Measurements from ENCODE around the gene ATP5F1E.

ATP5F1E gene

GRCh38 chr20:58989196-58989595, 42.9 kb downstream of the ATP5F1E start:
- TF ChIP-seq CTCF (conservative IDR thresholded peaks at IDR 0.05; ENCODE audit: low read depth, low read length): no peak
- no peak for DNase-seq (ENCODE audit: low read depth)
- H3K4me3 ChIP-seq (ENCODE audit: low read depth, low read length): no peak overlapping the region

DNA sequence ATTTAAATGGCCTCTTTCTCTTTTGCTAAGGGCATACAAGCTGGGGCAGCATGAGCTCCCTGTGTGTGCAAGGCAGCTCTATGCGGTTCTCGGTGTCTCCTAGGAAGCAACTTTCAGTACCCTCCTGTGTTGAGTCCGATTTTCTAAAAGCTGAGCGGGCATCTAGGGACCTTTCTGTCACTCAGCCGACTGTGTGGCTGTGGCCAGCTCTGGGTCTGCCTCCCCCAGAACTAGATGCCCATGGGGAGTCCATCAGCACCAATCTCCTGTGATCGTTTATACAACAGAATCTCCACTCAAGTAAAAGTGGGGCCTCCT, 43.6 kb downstream of the ATP5F1E start:
- no peak overlapping the region for H3K4me3 ChIP-seq (ENCODE audit: low read depth, low read length)
- DNase-seq (ENCODE audit: low read depth): no peak
- TF ChIP-seq CTCF (conservative IDR thresholded peaks at IDR 0.05; ENCODE audit: low read depth, low read length): no peak

DNA sequence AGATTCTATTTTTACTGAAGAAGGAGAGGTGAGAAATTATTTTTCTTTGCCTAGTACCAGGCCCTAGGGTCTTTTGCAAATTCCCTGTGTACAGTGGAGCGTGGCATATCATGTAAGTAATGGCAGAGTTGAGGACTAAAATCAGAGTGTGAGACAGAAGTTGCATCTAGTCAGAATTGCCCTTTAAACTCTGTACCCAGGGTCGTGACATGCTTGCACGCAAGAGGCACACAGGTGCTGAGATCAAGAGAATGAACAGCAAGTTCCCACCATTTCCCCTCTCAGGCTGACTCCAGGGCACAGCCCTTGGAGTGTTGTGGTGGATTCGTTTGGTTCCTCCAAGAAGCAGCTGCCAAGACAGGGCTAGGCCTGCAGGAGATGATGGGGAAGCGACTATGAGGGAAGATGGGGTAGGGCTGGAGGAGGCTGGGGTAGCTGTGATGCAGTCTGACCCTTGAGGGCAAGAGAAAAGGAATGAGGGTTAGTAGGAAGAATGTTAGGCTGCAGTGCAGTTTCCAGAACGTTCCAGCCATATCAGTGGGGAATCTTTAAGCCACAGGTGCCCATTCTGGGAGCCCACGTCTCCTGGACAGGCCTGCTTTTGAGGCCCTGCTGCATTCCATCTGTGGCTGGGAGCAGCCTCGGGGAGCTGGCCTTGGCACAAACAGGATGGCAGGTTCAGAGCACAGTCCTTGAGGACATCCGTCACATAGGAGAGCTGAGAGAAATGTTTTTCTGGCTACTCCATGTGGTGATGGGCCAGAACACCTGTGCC, 44.2 kb downstream of the ATP5F1E start:
- no peak for DNase-seq (ENCODE audit: low read depth)
- no peak overlapping the region for H3K4me3 ChIP-seq (ENCODE audit: low read depth, low read length)
- TF ChIP-seq CTCF (conservative IDR thresholded peaks at IDR 0.05; ENCODE audit: low read depth, low read length): no peak

GRCh38 chr20:58986968-58987517, 45.1 kb downstream of the ATP5F1E start:
- H3K4me3 ChIP-seq (ENCODE audit: low read depth, low read length): no peak overlapping the region
- TF ChIP-seq CTCF (conservative IDR thresholded peaks at IDR 0.05; ENCODE audit: low read depth, low read length): no peak
- DNase-seq (ENCODE audit: low read depth): no peak

DNA sequence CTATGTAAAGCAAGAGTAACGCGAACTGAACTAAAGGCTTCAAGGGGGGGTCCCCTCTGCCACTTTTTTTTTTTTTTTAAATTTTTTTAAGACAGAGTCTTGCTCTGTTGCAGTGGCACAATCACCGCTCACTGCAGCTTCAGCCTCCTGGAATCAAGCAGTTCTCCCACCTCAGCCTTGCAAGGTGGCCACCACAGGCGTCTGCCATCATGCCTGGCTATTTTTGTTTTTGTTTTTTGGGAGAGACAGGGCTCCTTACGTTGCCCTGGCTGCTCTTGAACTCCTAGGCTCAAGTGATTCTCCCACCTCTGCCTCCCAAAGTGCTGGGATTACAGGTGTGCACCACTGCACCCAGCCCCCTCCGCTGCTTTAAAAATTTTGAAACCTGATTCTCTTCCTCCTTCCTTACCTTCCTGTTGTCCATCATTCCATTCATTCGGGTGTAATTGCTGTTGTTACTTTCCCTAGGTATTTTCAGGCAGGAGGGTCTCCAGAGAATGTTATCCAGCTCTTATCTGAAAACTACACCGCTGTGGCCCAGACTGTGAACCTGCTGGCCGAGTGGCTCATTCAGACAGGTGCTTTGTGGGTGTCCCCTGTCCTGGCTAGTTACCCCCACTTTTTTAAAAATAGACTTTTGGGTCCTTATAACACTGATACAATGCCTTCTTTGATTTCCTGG, 45.7 kb downstream of the ATP5F1E start:
- H3K4me3 ChIP-seq (ENCODE audit: low read depth, low read length): no peak overlapping the region
- no peak for DNase-seq (ENCODE audit: low read depth)
- TF ChIP-seq CTCF (conservative IDR thresholded peaks at IDR 0.05; ENCODE audit: low read depth, low read length): no peak

DNA sequence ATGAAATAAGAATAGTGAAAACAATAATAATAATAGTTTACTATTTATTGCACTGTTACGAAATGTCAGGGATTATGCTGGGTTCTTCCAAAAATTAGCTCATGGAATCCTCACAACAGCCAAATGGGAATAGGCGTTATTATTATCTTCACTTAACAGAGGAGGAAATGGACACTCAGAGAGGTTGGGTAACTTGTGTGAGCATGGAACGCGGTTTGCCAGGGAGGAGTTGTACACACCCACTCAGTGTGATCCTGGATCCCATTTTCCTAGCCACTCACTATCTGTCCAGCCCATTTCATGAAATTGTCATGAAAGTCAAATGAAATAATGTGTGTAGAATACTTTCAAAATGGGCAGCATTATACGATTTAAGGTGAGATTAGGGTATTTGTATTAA, 46.5 kb downstream of the ATP5F1E start:
- no peak for DNase-seq (ENCODE audit: low read depth)
- no peak overlapping the region for H3K4me3 ChIP-seq (ENCODE audit: low read depth, low read length)
- no peak for TF ChIP-seq CTCF (conservative IDR thresholded peaks at IDR 0.05; ENCODE audit: low read depth, low read length)
